GM12891 (cell line): ENCODE results near the gene TFR2.

Experiments
- POLR2A ChIP-seq: IDR thresholded peaks from 2 replicates; pipeline ENCODE4 v1.6.1; 2011; ENCODE audit warnings: low read depth, low read length, control low read depth
- POLR2AphosphoS5 ChIP-seq: IDR thresholded peaks from 2 replicates; pipeline ENCODE4 v1.6.1; 2011; ENCODE audit warnings: low read depth, low read length, control low read depth
- POU2F2 ChIP-seq: IDR thresholded peaks from 2 replicates; pipeline ENCODE4 v1.6.1; 2011; ENCODE audit warnings: low read depth, mild to moderate bottlenecking, control low read depth, low read length, moderate library complexity
- SPI1 ChIP-seq: IDR thresholded peaks from 2 replicates; pipeline ENCODE4 v1.6.1; 2011; ENCODE audit warnings: low read depth, low read length, control low read depth
- TAF1 ChIP-seq: IDR thresholded peaks from 2 replicates; pipeline ENCODE4 v1.6.1; 2011; ENCODE audit warnings: low read depth, low read length, control low read depth

- no peak for TF ChIP-seq SPI1
- TF ChIP-seq POLR2A, result no peak
- no peak for TF ChIP-seq TAF1
- no peak for TF ChIP-seq POU2F2
- no peak for TF ChIP-seq POLR2AphosphoS5
Measured at GRCh38 chr7:100682991-100683658, 41.8 kb upstream of the TFR2 start.
